Dedifferentiated amniotic fluid mesenchymal stem cell (primary cell): ENCODE measurements around the gene SEZ6L.

Experiments used
- DNase-seq: peaks from one replicate; pipeline ENCODE4 v3.0.0-alpha.2; 2016; ENCODE audit errors: extremely low spot score

Gene SEZ6L

DNA sequence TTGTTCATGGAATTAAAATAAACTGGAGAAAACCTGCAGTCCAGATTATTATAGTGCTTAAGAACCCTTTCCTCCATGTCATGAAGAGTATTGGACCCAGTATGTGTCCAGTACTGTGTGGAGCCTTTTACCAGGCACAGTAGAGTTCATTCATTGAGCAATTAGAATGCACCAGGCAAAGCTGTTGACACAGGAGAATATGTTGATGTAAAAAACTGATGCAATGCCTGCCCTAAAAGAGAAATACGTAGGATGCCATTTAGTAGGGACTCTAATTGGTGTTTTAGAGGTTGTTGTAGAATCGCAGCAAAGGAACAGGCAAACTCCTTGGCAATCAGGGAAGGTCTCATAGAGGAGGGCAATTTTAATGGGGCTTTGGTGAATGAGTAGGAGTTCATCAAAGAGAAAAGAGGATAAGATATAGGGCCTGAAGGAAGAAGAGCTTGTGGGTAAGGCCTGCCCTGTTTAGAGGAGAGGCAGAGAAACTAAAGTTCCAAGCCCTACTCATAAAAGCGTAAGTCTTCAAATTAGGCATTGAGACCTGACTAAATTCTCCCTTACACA, 126.4 kb downstream of the SEZ6L start:
- DNase-seq = no peak

DNA sequence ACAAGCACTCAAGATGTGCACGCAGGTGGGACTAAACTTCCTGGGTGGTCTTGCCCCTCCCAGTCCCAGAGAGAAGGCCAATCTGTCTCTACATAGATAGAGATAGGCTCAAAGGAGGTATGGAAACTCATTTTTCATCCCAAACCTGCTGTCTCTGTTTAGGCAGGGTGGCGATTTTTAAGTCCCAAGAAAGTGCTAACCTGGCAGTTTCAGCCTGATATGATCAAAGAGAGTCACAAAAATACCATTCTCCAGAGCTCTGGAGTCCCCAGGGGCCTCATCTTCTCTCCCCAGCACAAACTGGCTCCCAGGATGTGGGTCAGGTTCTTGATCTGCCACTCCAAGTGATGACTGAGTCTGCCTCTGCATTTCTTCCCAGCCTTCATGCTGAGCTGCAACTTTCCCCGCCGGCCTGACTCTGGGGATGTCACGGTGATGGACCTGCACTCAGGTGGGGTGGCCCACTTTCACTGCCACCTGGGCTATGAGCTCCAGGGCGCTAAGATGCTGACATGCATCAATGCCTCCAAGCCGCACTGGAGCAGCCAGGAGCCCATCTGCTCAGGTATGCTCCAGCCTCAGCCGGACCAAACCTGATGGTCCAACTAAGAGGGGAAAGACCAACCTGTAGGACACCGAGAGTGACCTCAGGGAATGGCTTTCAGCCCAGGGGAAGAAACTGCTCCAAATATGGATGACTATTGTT, 129.5 kb downstream of the SEZ6L start:
- DNase-seq = no peak

DNA sequence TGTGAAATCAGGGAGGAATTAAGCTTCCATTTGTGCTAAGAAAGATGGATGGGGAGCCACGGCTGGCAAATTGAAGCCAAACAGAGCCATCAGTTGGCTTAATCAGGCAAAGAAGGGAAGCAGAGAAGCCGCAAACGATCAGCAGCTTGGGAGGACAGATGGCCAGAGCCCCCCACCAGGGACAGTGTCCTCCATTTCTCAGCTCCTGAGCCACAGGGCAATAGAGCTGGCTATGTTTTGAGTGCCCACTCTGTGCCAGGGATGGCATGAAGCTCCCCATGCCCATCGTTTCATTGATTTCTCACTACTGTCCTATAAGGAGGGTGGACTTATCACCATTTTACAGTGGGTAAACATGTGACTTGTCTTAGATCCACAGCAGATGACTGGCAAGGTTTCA, 133.5 kb downstream of the SEZ6L start:
- DNase-seq = no peak

DNA sequence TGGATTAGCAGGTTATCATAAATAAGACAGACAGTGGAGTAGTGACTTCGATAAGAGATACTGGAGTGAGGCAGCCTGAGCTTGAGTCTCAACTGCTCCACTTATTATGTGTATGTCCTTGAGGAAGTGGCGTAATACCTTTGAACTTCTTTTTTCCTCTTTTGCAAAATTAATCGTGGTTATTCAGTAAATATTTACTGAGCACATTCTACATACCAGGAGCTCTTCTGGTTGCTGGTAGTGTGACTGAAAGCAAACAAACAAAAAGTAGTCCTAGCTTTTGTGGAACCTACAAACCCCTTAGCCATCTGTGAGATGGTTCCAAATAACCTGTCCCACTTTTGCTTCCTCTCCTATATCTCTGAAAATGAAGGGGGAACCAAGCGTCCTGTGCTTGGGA, 134.2 kb downstream of the SEZ6L start:
- no peak for DNase-seq

DNA sequence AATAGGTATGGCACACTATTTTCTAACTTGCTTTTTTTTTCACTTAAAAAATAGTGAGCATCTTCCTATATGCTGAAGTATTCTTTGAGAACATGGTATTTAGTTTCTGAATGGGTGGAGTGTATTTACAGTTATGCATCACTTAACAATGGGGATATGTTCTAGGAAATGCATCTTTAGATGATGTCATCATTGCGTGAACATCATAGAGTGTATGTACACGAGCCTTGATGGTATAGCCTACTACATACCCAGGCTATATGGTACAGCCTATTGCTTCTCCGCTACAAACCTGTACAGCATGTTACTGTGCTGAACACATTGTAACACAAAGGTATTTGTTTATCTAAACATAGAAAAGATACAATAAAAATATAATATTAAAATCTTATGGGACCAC, 135.5 kb downstream of the SEZ6L start:
- DNase-seq = no peak

DNA sequence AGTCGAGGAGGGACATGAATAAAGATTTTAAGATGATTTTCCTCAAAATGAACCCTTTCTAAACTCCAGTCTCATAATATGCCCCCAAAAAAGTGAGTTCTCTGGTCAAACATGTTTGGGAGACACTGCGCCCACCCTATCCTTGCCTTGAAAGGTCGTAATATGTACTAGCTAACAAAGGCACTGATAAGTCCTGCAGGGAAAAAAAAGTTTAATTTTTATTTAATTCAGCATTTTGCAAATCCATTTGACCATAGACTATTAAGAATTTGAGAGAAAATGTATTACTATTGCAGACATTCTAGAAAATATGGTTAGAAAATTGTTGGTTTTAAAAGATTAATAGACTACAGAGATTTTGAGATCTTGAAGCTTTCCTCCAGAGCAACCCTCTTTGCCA, 139.2 kb downstream of the SEZ6L start:
- no peak for DNase-seq

DNA sequence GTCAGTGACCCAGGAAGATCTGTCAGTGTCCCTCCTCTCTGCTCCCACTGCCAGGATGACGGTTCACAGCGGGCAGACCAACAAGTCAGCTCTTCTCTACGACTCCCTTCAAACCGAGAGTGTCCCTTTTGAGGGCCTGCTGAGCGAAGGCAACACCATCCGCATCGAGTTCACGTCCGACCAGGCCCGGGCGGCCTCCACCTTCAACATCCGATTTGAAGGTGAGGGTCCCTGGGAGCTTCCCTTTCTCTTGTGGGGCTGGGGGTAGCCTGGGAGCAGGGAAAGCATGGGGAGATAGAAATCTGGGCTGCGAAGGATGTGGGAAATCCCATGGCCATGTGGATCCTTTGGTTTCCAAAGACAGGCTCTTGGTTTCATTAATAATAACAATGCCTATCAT, 141.4 kb downstream of the SEZ6L start:
- DNase-seq = no peak

DNA sequence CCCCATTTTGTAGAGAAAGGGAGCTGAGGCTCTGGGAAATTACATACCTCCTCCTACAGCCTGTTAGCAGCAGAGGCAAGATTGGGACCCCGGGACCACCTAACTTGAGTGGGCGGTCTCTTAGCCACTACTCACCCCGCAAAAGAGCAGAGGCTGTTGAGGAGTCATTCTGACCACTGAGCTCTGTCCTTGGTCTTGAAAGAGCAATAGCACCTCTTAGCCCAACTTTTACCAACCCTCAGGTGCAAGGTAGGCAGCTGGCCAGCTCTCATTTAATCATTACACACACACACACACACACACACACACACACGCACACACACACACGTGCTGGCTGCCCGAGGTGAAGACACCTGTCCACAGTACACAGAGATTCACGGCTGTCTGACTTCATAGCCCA, 144.0 kb downstream of the SEZ6L start:
- DNase-seq = no peak

DNA sequence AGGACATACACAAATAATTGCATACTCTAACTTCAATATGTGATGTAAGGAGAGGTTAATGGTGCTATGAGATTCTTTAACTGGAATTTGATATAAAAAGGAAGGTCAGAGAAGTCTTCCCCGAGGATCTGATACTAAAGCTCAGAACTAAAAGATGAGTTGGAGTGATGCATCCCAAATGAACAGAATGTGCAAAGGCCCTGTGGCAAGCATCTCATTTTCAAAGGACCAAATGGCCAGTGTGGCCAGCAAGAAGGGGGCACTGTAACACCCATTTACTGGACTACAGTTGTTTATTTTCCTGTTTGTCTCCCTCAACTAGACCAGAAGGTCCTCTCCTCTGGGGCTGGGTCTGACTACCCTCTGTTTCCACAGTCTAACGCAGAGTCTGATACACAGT, 144.9 kb downstream of the SEZ6L start:
- DNase-seq = no peak

DNA sequence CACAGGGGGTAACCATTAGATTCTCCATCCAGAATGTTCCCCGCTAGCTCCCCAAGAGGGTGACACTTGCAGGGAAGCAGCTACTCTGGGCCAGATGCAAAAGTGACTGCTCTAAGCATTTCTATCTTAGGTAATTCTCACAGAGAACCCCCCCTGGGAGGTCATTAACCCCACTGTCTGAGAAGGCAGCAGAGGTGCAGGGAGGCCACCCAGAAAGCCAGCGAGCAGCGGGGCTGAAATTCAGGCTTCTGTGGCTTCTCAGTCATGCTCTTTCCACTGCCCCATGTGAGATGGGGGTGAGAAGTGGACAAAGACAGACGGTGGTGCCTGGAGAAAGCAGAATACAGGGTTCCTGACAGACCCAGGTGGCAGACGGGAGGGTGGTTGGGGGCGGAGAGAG, 145.4 kb downstream of the SEZ6L start:
- DNase-seq = no peak

DNA sequence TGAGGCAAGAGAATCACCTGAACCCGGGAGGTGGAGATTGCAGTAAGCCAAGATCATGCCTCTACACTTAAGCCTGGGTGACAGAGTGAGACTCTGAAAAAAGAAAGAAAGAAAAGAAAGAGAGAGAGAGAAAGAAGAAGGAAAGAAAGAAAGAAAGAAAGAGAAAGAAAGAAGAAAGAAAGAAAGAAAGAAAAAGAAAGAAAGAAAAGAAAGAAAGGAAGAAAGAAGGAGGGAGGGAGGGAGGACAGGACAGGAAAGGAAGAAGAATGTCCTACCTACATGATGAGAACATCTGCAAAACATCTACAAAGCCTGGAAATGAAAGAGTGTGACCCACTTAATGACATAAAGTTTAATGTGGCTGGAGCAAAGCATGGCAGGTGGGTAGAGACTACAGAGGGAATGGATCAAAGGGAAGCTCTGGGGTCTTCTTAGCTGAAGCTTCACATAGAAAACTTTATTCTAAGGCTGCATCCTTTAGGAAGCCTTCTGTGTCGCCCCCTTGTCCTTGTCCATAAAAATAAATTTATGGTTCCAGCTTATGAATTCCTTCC, 147.5 kb downstream of the SEZ6L start:
- DNase-seq = no peak

DNA sequence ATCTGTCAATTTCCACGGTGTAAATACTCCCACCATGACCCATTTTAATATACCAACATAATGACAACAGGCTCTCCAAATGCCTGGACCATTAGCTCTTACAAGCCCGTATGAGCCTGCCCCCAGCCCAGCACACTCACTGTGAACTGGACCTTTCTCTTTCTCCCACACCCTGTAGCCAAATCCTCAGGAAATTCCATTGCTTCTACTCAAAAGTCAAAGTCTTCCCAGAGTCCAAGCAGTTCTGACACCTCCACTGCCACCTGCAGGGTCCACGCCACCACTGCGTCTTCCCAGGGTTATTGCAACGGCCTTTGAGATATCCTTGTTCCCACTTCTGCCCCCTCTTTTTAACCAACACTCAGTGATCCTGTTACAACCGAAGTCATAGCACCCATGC, 149.7 kb downstream of the SEZ6L start:
- DNase-seq = no peak

DNA sequence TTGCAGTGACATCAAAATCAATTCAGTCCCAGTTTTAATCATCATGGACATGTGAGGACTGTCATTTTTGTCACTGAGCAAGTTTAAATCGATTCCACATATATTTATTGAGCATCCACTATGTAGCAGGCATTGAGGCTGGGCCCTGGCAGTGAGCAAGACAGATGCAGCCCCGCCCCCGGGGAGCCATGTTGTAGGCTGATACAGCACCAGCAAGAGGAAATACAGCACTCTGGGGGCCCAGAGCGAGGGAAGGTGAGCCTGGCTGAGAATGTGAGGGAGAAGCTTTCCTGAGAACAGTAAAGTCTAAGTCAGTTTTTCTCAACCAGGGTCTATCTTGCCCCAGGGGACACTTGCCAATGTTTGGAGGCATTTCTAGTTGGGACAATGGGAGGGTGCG, 151.2 kb downstream of the SEZ6L start:
- no peak for DNase-seq

DNA sequence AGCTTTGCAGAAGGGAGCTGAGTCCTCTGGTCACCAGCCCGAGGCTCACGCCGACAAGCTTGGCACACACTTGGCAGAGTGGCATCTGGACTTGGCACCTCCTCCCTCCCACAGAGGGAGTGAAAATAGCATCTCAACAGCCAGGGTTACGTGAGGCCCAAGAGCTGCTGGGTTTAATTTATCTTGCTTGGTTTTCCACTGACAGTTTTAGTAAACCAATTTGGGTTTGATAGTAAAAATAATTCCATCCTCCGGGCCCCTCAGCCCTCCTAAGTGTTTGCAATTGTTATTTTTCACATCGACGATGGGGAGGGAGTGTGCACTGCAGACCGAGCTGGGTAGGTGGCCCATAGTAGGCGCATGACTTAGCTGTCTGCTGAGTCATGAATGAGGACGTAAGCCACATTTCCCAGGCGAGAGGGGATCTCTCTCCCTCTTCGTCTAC, 152.2 kb downstream of the SEZ6L start:
- DNase-seq = peak; percentile 21

DNA sequence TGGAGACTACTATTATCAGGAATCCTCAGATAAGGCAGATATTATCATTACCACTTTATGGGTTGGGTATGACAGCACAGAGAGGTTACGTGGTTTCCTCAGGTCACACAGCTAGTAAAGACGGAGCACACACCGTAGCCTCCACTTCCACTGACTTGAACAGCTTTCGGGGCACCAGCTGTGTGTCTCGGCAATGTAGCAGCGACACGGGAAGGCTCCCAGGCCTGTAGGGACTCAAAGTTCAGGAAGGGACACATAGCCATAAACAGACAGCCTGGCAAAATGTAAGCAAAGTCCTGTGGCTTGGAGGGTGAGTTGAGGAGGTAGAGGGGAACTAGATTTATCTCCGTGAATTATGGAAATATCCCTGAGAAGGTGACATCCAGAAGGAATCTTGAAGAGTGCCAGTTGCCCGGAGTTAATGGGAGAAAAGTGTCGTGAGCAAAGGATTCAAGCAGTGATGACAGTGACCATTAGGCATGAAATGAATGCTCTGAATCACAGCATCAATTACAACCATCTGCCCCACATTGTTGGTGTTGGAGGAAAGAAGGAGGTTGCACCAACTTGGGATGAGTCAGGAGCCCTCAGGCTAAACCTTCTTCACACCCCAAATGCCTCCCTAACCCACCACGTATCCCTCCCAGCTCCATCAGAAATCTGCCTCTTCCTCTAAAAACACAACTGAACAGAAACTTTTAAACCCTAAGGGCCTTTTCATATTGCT, 153.1 kb downstream of the SEZ6L start:
- DNase-seq = peak; percentile 89

DNA sequence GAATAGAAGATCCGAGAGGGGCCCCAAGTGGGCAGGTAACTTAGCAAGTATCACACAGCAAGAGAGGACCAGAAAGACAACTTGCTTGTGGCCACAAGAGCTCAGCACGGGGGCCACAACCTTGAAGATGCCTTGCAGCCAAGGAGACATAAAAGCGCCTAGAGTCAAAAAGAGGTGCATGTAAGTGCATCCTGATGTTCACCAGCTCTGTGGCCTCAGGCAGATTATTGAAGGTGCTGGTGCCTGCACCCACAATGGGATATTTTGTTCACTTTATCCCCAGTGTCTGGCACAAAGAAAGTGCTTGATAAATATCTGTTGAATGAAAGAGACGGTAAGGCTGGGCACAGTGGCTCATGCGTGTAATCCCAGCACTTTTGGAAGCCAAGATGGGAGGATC, 153.8 kb downstream of the SEZ6L start:
- no peak for DNase-seq

DNA sequence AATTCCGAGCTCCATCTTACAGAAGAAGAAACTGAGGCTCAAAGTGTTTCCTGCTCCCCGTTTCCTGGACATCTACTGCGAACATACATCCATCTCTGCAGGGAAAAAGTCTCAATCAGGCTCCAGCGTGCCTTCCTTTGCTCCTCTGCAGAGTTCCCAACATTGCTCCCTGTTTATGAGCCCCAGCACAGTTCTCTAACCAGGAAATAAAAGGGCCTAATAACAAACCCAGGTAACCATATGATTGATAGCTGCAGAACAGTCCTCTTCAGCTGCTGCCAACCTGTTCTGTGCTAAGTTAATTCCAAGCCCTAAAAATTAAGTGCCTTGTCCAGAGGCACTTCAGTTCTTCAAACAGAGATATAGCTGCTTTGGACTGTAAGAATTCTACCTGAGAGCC, 154.9 kb downstream of the SEZ6L start:
- DNase-seq = no peak

DNA sequence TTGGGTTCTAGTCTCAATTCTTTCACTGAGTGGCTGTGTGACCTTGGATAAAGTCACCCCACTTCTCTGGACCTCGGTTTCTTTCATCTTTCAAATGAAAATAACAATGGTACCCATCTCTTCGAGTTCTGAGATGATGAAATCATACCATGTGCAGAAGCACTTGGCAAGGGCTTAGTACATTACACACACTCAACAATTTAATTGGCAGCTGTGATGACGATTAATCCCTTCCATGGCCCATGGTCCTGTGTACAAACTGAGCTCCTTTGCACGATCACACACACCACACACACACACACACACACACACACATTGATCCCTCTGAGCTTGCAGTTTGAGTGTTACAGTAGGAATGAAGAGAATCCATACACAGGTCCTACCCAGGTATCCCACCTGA, 156.4 kb downstream of the SEZ6L start:
- DNase-seq = no peak

DNA sequence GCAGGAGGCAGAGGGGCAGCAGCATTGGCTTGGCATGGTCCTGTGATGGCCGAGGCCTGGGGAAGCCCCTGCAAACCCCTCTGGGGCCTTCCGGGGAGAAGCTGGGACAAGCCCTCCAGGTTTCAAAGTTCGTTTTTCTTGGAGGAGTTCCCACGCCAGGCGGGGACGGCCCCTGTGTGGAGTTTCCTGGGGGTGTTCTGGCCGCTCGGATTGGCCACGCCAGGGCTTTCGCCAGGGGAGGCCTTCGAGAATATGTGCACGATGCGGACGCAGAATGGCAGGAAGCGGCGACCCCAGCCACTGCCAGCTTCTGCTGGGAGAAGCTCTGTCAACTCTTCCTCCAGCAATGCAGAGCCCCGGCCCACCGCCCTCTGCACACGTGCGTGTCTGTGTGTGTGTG, 157.5 kb downstream of the SEZ6L start:
- DNase-seq = no peak

DNA sequence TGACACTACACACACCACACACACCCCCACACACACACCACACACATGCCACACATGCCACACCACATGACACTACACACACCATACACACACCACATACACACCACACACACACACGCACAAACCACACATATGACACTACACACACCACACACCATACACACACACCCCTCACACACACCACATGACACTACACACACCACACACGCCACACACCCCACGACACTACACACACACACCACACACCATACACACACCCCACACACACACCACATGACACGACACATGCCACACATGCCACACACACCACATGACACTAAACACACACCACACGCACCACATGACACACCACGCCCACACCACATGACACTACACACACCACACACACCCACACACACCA, 158.0 kb downstream of the SEZ6L start:
- DNase-seq = no peak

DNA sequence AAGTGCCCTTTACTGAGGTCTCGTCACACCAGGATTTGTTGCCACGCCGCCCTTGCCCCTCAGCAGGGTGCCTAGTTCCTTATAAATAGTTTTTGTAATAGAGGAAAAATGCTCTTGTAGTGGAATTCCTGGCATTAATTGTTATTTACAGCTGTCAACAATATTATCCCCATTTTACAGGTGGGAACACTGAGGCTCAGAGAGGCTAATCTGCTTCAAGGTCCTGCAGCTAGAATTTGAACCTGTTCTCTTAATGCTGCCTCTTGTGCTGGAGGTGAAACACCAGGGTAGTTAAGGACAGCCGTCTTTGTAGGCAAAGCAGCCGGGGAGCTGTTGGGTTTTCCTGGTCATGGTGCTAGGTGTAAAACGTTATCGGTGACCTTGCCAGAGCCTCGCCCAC, 159.0 kb downstream of the SEZ6L start:
- no peak for DNase-seq

DNA sequence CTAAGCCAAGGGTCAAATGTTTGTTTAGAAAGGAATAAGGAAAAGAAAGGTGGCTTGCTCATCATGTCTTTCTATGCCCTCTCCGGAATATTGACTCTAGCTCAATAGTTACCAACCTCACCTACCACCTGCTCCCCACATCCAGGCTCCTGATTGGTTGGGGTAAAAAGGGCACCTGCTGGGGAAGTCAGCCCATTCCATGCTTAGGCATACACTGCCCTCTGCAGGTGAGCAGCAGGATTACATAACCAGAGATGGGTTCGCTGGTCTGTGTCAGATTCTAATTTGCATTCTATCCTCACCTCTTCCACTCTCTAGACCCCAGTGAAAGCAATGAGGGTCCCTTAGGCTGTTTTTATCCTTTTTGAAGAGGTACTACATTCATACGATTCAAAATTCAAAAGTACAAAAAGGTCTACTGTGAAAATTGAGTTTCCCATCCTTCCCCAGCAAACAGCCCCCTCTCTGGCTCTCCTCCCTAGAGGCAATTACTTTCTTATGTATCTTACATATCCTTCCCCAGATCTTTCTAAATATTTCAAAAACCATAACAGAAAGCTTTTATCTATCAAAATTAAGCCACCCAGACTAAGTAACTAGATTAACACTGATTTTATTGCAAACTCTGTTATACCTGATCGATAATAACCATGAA, 161.8 kb downstream of the SEZ6L start:
- peak; percentile 21 for DNase-seq
